Measurements from ENCODE around the gene ALPG.
"Not testable (repeated sequence)": the region's sequence is repeated elsewhere in the genome, so short reads cannot be mapped to it uniquely, and the experiment has no call there.

The ALPG gene

GRCh38 chr2:232377319-232377718, 29.3 kb upstream of the ALPG start:
- DNase-seq: no peak

- DNase-seq: no peak
Observed at GRCh38 chr2:232377841-232378734, 28.6 kb upstream of the ALPG start.

- DNase-seq: not testable (repeated sequence)
Observed at GRCh38 chr2:232378735-232379151, 27.9 kb upstream of the ALPG start, which contains the start of gene ALPP. Gene ALPP, plus strand, starts transcription at chr2:232378751. Its CDS starts 52 bp downstream, at chr2:232378803.

GRCh38 chr2:232379610-232380590, 26.7 kb upstream of the ALPG start:
- DNase-seq: not testable (repeated sequence)

GRCh38 chr2:232381204-232382031, 25.2 kb upstream of the ALPG start:
- DNase-seq: not testable (repeated sequence)

GRCh38 chr2:232382331-232383225, 24.1 kb upstream of the ALPG start:
- DNase-seq: no peak

GRCh38 chr2:232384466-232384865, 22.2 kb upstream of the ALPG start:
- no peak for DNase-seq

GRCh38 chr2:232385058-232385457, 21.6 kb upstream of the ALPG start:
- DNase-seq: not testable (repeated sequence)

- DNase-seq: no peak
Observed at GRCh38 chr2:232385660-232386489, 20.8 kb upstream of the ALPG start.

GRCh38 chr2:232386490-232386739, 20.2 kb upstream of the ALPG start:
- DNase-seq: no peak

- DNase-seq: no peak
Observed at GRCh38 chr2:232386740-232387450, 19.7 kb upstream of the ALPG start.

GRCh38 chr2:232387451-232388171, 19.0 kb upstream of the ALPG start:
- DNase-seq: no peak

- no peak for DNase-seq
Observed at GRCh38 chr2:232388324-232388891, 18.2 kb upstream of the ALPG start.

- DNase-seq: no peak
Observed at GRCh38 chr2:232389327-232389726, 17.3 kb upstream of the ALPG start.

GRCh38 chr2:232390661-232391060, 16.0 kb upstream of the ALPG start:
- DNase-seq: no peak

- no peak for DNase-seq
Observed at GRCh38 chr2:232393556-232393955, 13.1 kb upstream of the ALPG start.

- not testable (repeated sequence) for DNase-seq
Observed at GRCh38 chr2:232394431-232394830, 12.2 kb upstream of the ALPG start.

GRCh38 chr2:232395586-232395985, 11.1 kb upstream of the ALPG start:
- no peak for DNase-seq

GRCh38 chr2:232396683-232397082, 10.0 kb upstream of the ALPG start:
- DNase-seq: no peak
